SK-N-SH (cell line): ENCODE data around the gene EFNB2. TPM values are rescaled to one million over a fixed set of nuclear protein-coding genes. Genes with fewer than 3 reads are reported as not detected.

Experiments
- CTCF ChIA-PET: fragments of 300-600, 350-600 bp; formaldehyde crosslinking; extraction: SDS; loops from one replicate; lab custom pipeline; 2021; lab: Yijun Ruan, JAX
- POLR2A ChIA-PET: fragments of 350-600 bp; sonication (Branson Sonifier 250); formaldehyde crosslinking; extraction: SDS; loops from one replicate; lab custom pipeline; 2020; ENCODE audit warnings: antibody characterized with exemption, inconsistent platforms; lab: Yijun Ruan, JAX
- DNase-seq: peaks from one replicate; pipeline ENCODE4 v3.0.0; 2012
- H2AFZ ChIP-seq: fragments of 200-600 bp; sonication (generic); 2 replicates; pipeline ENCODE4 v1.8.1; 2016; ENCODE audit warnings: antibody characterized with exemption, mild to moderate bottlenecking, low read depth
- H3F3A ChIP-seq: fragments of 200-600 bp; sonication (generic); replicated peaks from 2 replicates; pipeline ENCODE3; 2016; ENCODE audit warnings: antibody characterized with exemption, mild to moderate bottlenecking; ENCODE audit not compliant: insufficient read depth
- H3K27ac ChIP-seq, 2 experiments: fragments of 200-500 bp in 1 of 2; fragments of 200-600 bp in 1 of 2; sonication (Bioruptor generic) in 1 of 2; sonication (generic), shearing (Covaris generic) in 1 of 2; 2 replicates each; pipeline versions ENCODE4 v1.5.1 to v1.6.1; 2014 to 2016; ENCODE audit warnings: low read depth in 2 of 2, inconsistent platforms in 1 of 2, low read length in 1 of 2, mild to moderate bottlenecking in 1 of 2, mixed read lengths in 1 of 2
- H3K27me3 ChIP-seq: fragments of 200-600 bp; sonication (generic), shearing (Covaris generic); 2 replicates; pipeline ENCODE4 v1.6.1; 2016; ENCODE audit warnings: mixed run types; ENCODE audit not compliant: insufficient read depth
- H3K36me3 ChIP-seq, 2 experiments: fragments of 200-500 bp in 1 of 2; fragments of 200-600 bp in 1 of 2; sonication (Bioruptor generic) in 1 of 2; sonication (generic) in 1 of 2; replicated peaks in 1 of 2; 2 replicates each; pipeline versions ENCODE3 to v1.5.1; 2014 to 2016; ENCODE audit warnings: low read length in 1 of 2, mild to moderate bottlenecking in 1 of 2; ENCODE audit not compliant: insufficient read depth in 2 of 2, control insufficient read depth in 1 of 2
- H3K4me1 ChIP-seq, 2 experiments: fragments of 200-500 bp in 1 of 2; fragments of 200-600 bp in 1 of 2; sonication (Bioruptor generic) in 1 of 2; sonication (generic), shearing (Covaris generic) in 1 of 2; 2 replicates each; pipeline versions ENCODE4 v1.5.1 to v1.6.1; 2014 to 2016; ENCODE audit warnings: low read depth in 1 of 2, low read length in 1 of 2, mixed run types in 1 of 2; ENCODE audit not compliant: insufficient read depth in 2 of 2, control insufficient read depth in 1 of 2
- H3K4me2 ChIP-seq: fragments of 200-600 bp; sonication (generic), shearing (Covaris generic); 2 replicates; pipeline ENCODE4 v1.6.1; 2017; ENCODE audit warnings: mixed run types
- H3K4me3 ChIP-seq, 2 experiments: fragments of 200-500 bp in 1 of 2; fragments of 200-600 bp in 1 of 2; sonication (Bioruptor generic) in 1 of 2; sonication (generic), shearing (Covaris generic) in 1 of 2; 2 replicates each; pipeline versions ENCODE4 v1.5.1 to v1.8.1; 2014 to 2016; ENCODE audit warnings: low read depth in 2 of 2, inconsistent platforms in 1 of 2, low read length in 1 of 2, mild to moderate bottlenecking in 1 of 2, mixed read lengths in 1 of 2, moderate library complexity in 1 of 2
- H3K79me2 ChIP-seq: fragments of 200-600 bp; sonication (generic); 2 replicates; pipeline ENCODE4 v1.8.1; 2017; ENCODE audit warnings: mild to moderate bottlenecking; ENCODE audit not compliant: insufficient read depth
- H3K9ac ChIP-seq: fragments of 200-600 bp; sonication (generic); 2 replicates; pipeline ENCODE4 v1.6.1; 2017; ENCODE audit warnings: mixed run types
- H3K9me2 ChIP-seq: fragments of 200-600 bp; sonication (generic); 2 replicates; pipeline ENCODE4 v1.6.1; 2017; ENCODE audit warnings: mixed run types
- H3K9me3 ChIP-seq: fragments of 200-600 bp; sonication (generic); 2 replicates; pipeline ENCODE4 v1.6.1; 2017; ENCODE audit warnings: mixed run types, mild to moderate bottlenecking, moderate library complexity
- H4K20me1 ChIP-seq: fragments of 200-600 bp; sonication (generic); 2 replicates; pipeline ENCODE4 v1.6.1; 2017; ENCODE audit warnings: mild to moderate bottlenecking, mixed run types; ENCODE audit not compliant: insufficient read depth
- CTCF ChIP-seq: fragments of 200-600 bp; sonication (generic); IDR thresholded peaks from 2 replicates; pipeline ENCODE4 v1.6.1; 2017; ENCODE audit warnings: antibody characterized with exemption, mild to moderate bottlenecking, moderate library complexity
- ELF1 ChIP-seq: IDR thresholded peaks from 2 replicates; pipeline ENCODE4 v1.4.0; 2012
- EZH2phosphoT487 ChIP-seq: fragments of 200-600 bp; sonication (generic); IDR thresholded peaks from 2 replicates; pipeline ENCODE4 v1.6.1; 2017; ENCODE audit warnings: low read depth, mixed run types, mild to moderate bottlenecking, antibody characterized with exemption, moderate library complexity, borderline replicate concordance
- FOSL2 ChIP-seq: IDR thresholded peaks from 2 replicates; pipeline ENCODE4 v1.4.0; 2012; ENCODE audit warnings: low read depth, mild to moderate bottlenecking, moderate library complexity, borderline replicate concordance
- IRF3 ChIP-seq: fragments of 150-350 bp; IDR thresholded peaks from 2 replicates; pipeline ENCODE4 v1.6.1; 2016; ENCODE audit warnings: mild to moderate bottlenecking, low read depth, low read length
- MXI1 ChIP-seq: IDR thresholded peaks from 2 replicates; pipeline ENCODE4 v1.6.1; 2012; ENCODE audit warnings: mild to moderate bottlenecking, low read depth, low read length, improper control_type of control experiment
- POLR2AphosphoS5 ChIP-seq: IDR thresholded peaks from 2 replicates; pipeline ENCODE4 v1.6.1; 2012; ENCODE audit warnings: low read depth, low read length
- RAD21 ChIP-seq: IDR thresholded peaks from 2 replicates; pipeline ENCODE4 v1.6.1; 2012; ENCODE audit warnings: mild to moderate bottlenecking, low read length
- REST ChIP-seq: IDR thresholded peaks from 2 replicates; pipeline ENCODE4 v1.6.1; 2012; ENCODE audit warnings: mild to moderate bottlenecking, low read depth, low read length, moderate library complexity
- RFX5 ChIP-seq: IDR thresholded peaks from 2 replicates; pipeline ENCODE4 v1.6.1; 2012; ENCODE audit warnings: mild to moderate bottlenecking, improper control_type of control experiment, low read length
- TAF1 ChIP-seq: IDR thresholded peaks from 2 replicates; pipeline ENCODE4 v1.6.1; 2012; ENCODE audit warnings: low read depth, mild to moderate bottlenecking, low read length, moderate library complexity, borderline replicate concordance
- TCF12 ChIP-seq: IDR thresholded peaks from 2 replicates; pipeline ENCODE4 v1.4.0; 2012
- USF2 ChIP-seq: fragments of 150-350 bp; IDR thresholded peaks from 2 replicates; pipeline ENCODE4 v1.6.1; 2017; ENCODE audit warnings: antibody characterized with exemption, low read length, low read depth, borderline replicate concordance
- WGBS: methylation state at CpG from one replicate; pipeline ENCODE4 v1.1.6; 2017; ENCODE audit warnings: low lambda C conversion rate; 5-methylcytosine and 5-hydroxymethylcytosine counted together
- polyA plus RNA-seq, 3 experiments: library from polyadenylated mRNA; depleted of rRNA; stranded (reverse); fragments of >200 nt; gene quantifications; 2 replicates each; pipeline ENCODE4 v1.2.3, GENCODE V29; 2012

EFNB2 gene
- polyA plus RNA-seq, 1 of the 3 experiments (the other 2 are of a cell fraction): 3.0 TPM

- H3K9ac ChIP-seq: no peak overlapping the region
- no peaks in the 10 kb centered on the region for H3K9me2 ChIP-seq
- peaks cover 3 to 4% of the 10 kb centered on the region in 2 experiments for H3K36me3 ChIP-seq
- H4K20me1 ChIP-seq: no peaks in the 10 kb centered on the region
- no peak overlapping the region for H2AFZ ChIP-seq
- ChIA-PET CTCF (no interaction called here), POLR2A (no interaction called here)
- WGBS: 84% methylated on average over 8 of the region's 8 CpGs
- peaks cover 7% of the 10 kb centered on the region; the same call in 1 of the 2 replicates for H3K79me2 ChIP-seq
- peaks cover 0 to 16% of the 10 kb centered on the region in 2 experiments; a peak in 1 of 4 replicates for H3K4me1 ChIP-seq
- H3K4me3 ChIP-seq: no peak overlapping the region
- H3K9me3 ChIP-seq: no peaks in the 10 kb centered on the region
- TF ChIP-seq FOSL2: no peak
- no peak for TF ChIP-seq TCF12
- no peak for TF ChIP-seq REST
- no peak for TF ChIP-seq TAF1
- TF ChIP-seq IRF3: no peak
- no peak for TF ChIP-seq USF2
- TF ChIP-seq RAD21: no peak
- no peak for TF ChIP-seq CTCF
- no peak for TF ChIP-seq MXI1
- TF ChIP-seq EZH2phosphoT487: no peak
- TF ChIP-seq ELF1: no peak
- TF ChIP-seq RFX5: no peak
- no peak for TF ChIP-seq POLR2AphosphoS5
- no peak for DNase-seq
- no peaks in the 10 kb centered on the region for H3F3A ChIP-seq
- H3K27ac ChIP-seq: no peak overlapping the region
- no peaks in the 10 kb centered on the region for H3K27me3 ChIP-seq
- H3K4me2 ChIP-seq: no peak overlapping the region
These were observed 22.2 kb downstream of the EFNB2 start for GRCh38 chr13:106513025-106513983.
